HG03469 (cell line): ENCODE measurements around the gene CCDC69.

Source experiments
- ATAC-seq: cut with Tn5 transposase; IDR thresholded peaks from one replicate; pipeline ENCODE4 v1.9.1; 2021; ENCODE audit warnings: mild to moderate bottlenecking, moderate library complexity, moderate number of reproducible peaks; ENCODE audit not compliant: unreplicated experiment

Gene CCDC69

GRCh38 chr5:151168602-151169344 lies 55.1 kb downstream of the CCDC69 start:
- ATAC-seq: no peak

GRCh38 chr5:151167022-151167421 lies 56.9 kb downstream of the CCDC69 start:
- no peak for ATAC-seq

- peak; percentile 85 for ATAC-seq
These were observed 59.1 kb downstream of the CCDC69 start for GRCh38 chr5:151164687-151165392.

GRCh38 chr5:151162776-151163175 lies 61.1 kb downstream of the CCDC69 start:
- no peak for ATAC-seq

- ATAC-seq: no peak
These were observed 64.1 kb downstream of the CCDC69 start for GRCh38 chr5:151159649-151160373.

GRCh38 chr5:151158287-151158661 lies 65.6 kb downstream of the CCDC69 start:
- no peak for ATAC-seq

GRCh38 chr5:151157426-151158286 lies 66.2 kb downstream of the CCDC69 start, which contains the start of gene ANXA6:
TSS of gene ANXA6 (minus strand) at chr5:151157779. CDS start at chr5:151147901, 9,878 bp downstream.
- no peak for ATAC-seq

- ATAC-seq: no peak
These were observed 67.1 kb downstream of the CCDC69 start for GRCh38 chr5:151156507-151157420.

- ATAC-seq: no peak
These were observed 68.0 kb downstream of the CCDC69 start for GRCh38 chr5:151155775-151156506.

- no peak for ATAC-seq
These were observed 68.7 kb downstream of the CCDC69 start for GRCh38 chr5:151154931-151155774.

- ATAC-seq: no peak
These were observed 70.1 kb downstream of the CCDC69 start for GRCh38 chr5:151153766-151154272.

- no peak for ATAC-seq
These were observed 70.6 kb downstream of the CCDC69 start for GRCh38 chr5:151153300-151153699.

- peak; percentile 34 for ATAC-seq
These were observed 72.1 kb downstream of the CCDC69 start for GRCh38 chr5:151151793-151152192.

GRCh38 chr5:151151263-151151660 lies 72.6 kb downstream of the CCDC69 start:
- no peak for ATAC-seq

- peak; percentile 38 for ATAC-seq
These were observed 73.2 kb downstream of the CCDC69 start for GRCh38 chr5:151150471-151151262.

- no peak for ATAC-seq
These were observed 75.3 kb downstream of the CCDC69 start for GRCh38 chr5:151148583-151148982.

- ATAC-seq: no peak
These were observed 76.9 kb downstream of the CCDC69 start for GRCh38 chr5:151147033-151147432.
